Subcutaneous adipose tissue (tissue), 4 donors: ENCODE measurements around the gene POC1B. TPM values are rescaled to one million over a fixed set of nuclear protein-coding genes. Genes with fewer than 3 reads are reported as not detected.

Experiments
- CTCF ChIP-seq: fragments of 450-650 bp; IDR thresholded peaks from one replicate; pipeline ENCODE4 v1.5.1; 2016; ENCODE audit warnings: low read depth, mild to moderate bottlenecking, control low read depth, antibody characterized with exemption, moderate library complexity
- total RNA-seq, 4 donors: library from RNA; depleted of rRNA; stranded (reverse); fragments of >200 nt; gene quantifications; one replicate each; pipeline ENCODE4 v1.1.0, GENCODE V29; 2016

Gene POC1B
- total RNA-seq, 4 donors from 2014 or later: 17.9 to 29.7 (median 23.0) TPM

GRCh38 chr12:89477633-89478279 lies 48.1 kb downstream of the POC1B start:
- TF ChIP-seq CTCF: no peak

- no peak for TF ChIP-seq CTCF
These were observed 48.8 kb downstream of the POC1B start for GRCh38 chr12:89476904-89477595.

DNA sequence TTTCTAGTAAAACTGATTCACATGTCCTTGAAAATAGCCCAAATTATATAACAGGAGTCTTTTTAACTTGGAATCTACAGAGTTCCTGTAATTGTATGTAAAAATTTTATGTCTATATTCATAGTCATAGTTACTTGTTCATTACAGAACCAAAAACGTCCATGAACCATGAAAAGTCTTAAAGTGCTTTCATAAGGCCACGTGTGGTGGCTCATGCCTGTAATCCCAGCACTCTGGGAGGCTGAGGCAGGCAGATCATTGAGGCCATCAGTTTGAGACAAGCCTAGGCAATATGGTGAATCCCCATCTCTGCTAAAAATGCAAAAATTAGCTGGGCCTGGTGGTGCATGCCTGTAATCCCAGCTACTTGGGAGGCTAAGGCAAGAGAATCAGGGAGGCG lies 49.6 kb downstream of the POC1B start:
- no peak for TF ChIP-seq CTCF

- no peak for TF ChIP-seq CTCF
These were observed 50.5 kb downstream of the POC1B start for GRCh38 chr12:89475203-89475990.

GRCh38 chr12:89474615-89475014 lies 51.2 kb downstream of the POC1B start:
- TF ChIP-seq CTCF: no peak

- TF ChIP-seq CTCF: no peak
These were observed 53.3 kb downstream of the POC1B start for GRCh38 chr12:89472508-89472907.
